CD4-positive, alpha-beta T cell treated with Interleukin-1 beta for 1 hour (primary cell): ENCODE measurements around the gene TCF12.

Source experiments
- DNase-seq, 2 donors: peaks; one replicate each; pipeline ENCODE4 v3.0.0-alpha.2; 2020 to 2022

TCF12 gene

GRCh38 chr15:57025264-57025926 lies 107.0 kb downstream of the TCF12 start:
- no peak for DNase-seq

GRCh38 chr15:57026016-57026592 lies 107.7 kb downstream of the TCF12 start:
- no peak for DNase-seq

- DNase-seq, result no peak
Measured at GRCh38 chr15:57027596-57027995, 109.2 kb downstream of the TCF12 start.

- no peak for DNase-seq
Measured at GRCh38 chr15:57028176-57028575, 109.7 kb downstream of the TCF12 start.

- no peak for DNase-seq
Measured at GRCh38 chr15:57030011-57030410, 111.6 kb downstream of the TCF12 start.

- DNase-seq, result no peak
Measured at GRCh38 chr15:57031082-57031481, 112.6 kb downstream of the TCF12 start.

GRCh38 chr15:57031605-57032004 lies 113.2 kb downstream of the TCF12 start:
- no peak for DNase-seq

GRCh38 chr15:57032338-57032737 lies 113.9 kb downstream of the TCF12 start:
- DNase-seq, result no peak

GRCh38 chr15:57033715-57034439 lies 115.4 kb downstream of the TCF12 start:
- no peak for DNase-seq

- no peak for DNase-seq
Measured at GRCh38 chr15:57034613-57035012, 116.2 kb downstream of the TCF12 start.

GRCh38 chr15:57035664-57036063 lies 117.2 kb downstream of the TCF12 start:
- DNase-seq, result no peak

GRCh38 chr15:57036352-57036751 lies 117.9 kb downstream of the TCF12 start:
- no peak for DNase-seq

GRCh38 chr15:57037548-57037947 lies 119.1 kb downstream of the TCF12 start:
- no peak for DNase-seq

- DNase-seq, result no peak
Measured at GRCh38 chr15:57038040-57038439, 119.6 kb downstream of the TCF12 start.

- DNase-seq, result no peak
Measured at GRCh38 chr15:57038496-57038895, 120.1 kb downstream of the TCF12 start.

- DNase-seq, result no peak
Measured at GRCh38 chr15:57041416-57041815, 123.0 kb downstream of the TCF12 start.

- no peak for DNase-seq
Measured at GRCh38 chr15:57044072-57044702, 125.7 kb downstream of the TCF12 start.

- DNase-seq, result no peak
Measured at GRCh38 chr15:57044970-57045369, 126.5 kb downstream of the TCF12 start.

- DNase-seq, result no peak
Measured at GRCh38 chr15:57045741-57046382, 127.4 kb downstream of the TCF12 start.

- no peak for DNase-seq
Measured at GRCh38 chr15:57048930-57049549, 130.6 kb downstream of the TCF12 start.

- DNase-seq, result no peak
Measured at GRCh38 chr15:57053470-57053869, 135.0 kb downstream of the TCF12 start.

- no peak for DNase-seq
Measured at GRCh38 chr15:57054204-57054750, 135.8 kb downstream of the TCF12 start.
